Aorta (tissue), 5 donors: ENCODE measurements around the gene PTBP3. TPM values are rescaled to one million over a fixed set of nuclear protein-coding genes. Genes with fewer than 3 reads are reported as not detected.

ENCODE experiments used
- ATAC-seq: fragments of 200-7000 bp; cut with Tn5 transposase; one replicate; pipeline ENCODE4 v1.9.1; 2022; ENCODE audit warnings: moderate library complexity; ENCODE audit not compliant: low FRiP score
- DNase-seq, 2 donors: peaks; one replicate each; pipeline ENCODE4 v3.0.0-alpha.2; 2020
- H3K27ac ChIP-seq, 2 donors: one replicate each; pipeline ENCODE4 v1.5.1; 2013; ENCODE audit warnings: low read length in 2 of 2, mild to moderate bottlenecking in 2 of 2, moderate library complexity in 2 of 2, control low read depth in 1 of 2, inconsistent platforms in 1 of 2, low read depth in 1 of 2
- H3K27me3 ChIP-seq, 2 donors: one replicate each; pipeline ENCODE4 v1.6.1; 2013; ENCODE audit warnings: control low read depth in 1 of 2, low read length in 1 of 2, mild to moderate bottlenecking in 1 of 2, moderate library complexity in 1 of 2; ENCODE audit not compliant: insufficient read depth in 2 of 2, control insufficient read depth in 1 of 2
- H3K36me3 ChIP-seq, 2 donors: one replicate each; pipeline ENCODE4 v1.6.1; 2013; ENCODE audit warnings: control low read depth in 1 of 2, low read length in 1 of 2, mild to moderate bottlenecking in 1 of 2; ENCODE audit not compliant: insufficient read depth in 2 of 2, control insufficient read depth in 1 of 2
- H3K4me1 ChIP-seq, 2 donors: one replicate each; pipeline ENCODE4 v1.6.1; 2013; ENCODE audit warnings: low read length in 2 of 2, control low read depth in 1 of 2, mild to moderate bottlenecking in 1 of 2, moderate library complexity in 1 of 2; ENCODE audit not compliant: insufficient read depth in 2 of 2, control insufficient read depth in 1 of 2
- H3K4me3 ChIP-seq, 2 donors: one replicate each; pipeline ENCODE4 v1.5.1; 2013; ENCODE audit warnings: low read length in 2 of 2, control low read depth in 1 of 2, mild to moderate bottlenecking in 1 of 2
- H3K9me3 ChIP-seq: one replicate; pipeline ENCODE4 v1.6.1; 2013; ENCODE audit warnings: mild to moderate bottlenecking, low read length; ENCODE audit not compliant: control insufficient read depth
- WGBS, 2 donors: extraction: QIAGEN DNeasy Blood & Tissue Kit; methylation state at CpG; one replicate each; pipeline ENCODE4 v1.1.7; 2013; 5-methylcytosine and 5-hydroxymethylcytosine counted together
- intact Hi-C, 2 donors: fragments of 100-400 bp; cut with DNase I; formaldehyde crosslinking; loops; one replicate each; pipeline versions ENCODE4 v1.14.2 to v1.15.0; 2022
- polyA plus RNA-seq, 2 donors: library from polyadenylated mRNA; stranded (reverse); fragments of 200-250 nt; gene quantifications; one replicate each; pipeline ENCODE4 v1.2.3, GENCODE V29; 2013
- total RNA-seq, 2 donors: library from RNA; stranded (reverse); fragmentation: NEBNext Ultra II Directional; extraction: Animal tissue kit (Norgen Biotek cat#: 25700); gene quantifications; one replicate each; pipeline ENCODE4 v1.2.1, GENCODE V29; 2021
- donor health status: healthy with polysubstance abuse.
- donor health status: Bipolar disorder and iron deficiency.
- donor health status: DM: no; HTN: no; CAD: no.
- donor health status: DM: no; HTN: no; CAD: no.
- donor health status: DM: yes; HTN: yes; CAD: no.

Gene PTBP3
- total and polyA plus RNA-seq, 4 donors = 5.2 to 74.1 (median 26.3) TPM

- 80 to 85% methylated on average over 10 of the region's 10 CpGs for WGBS, 2 donors
- no peaks in the 10 kb centered on the region for H3K9me3 ChIP-seq
- no peaks in the 10 kb centered on the region for H3K27me3 ChIP-seq
- no peaks in the 10 kb centered on the region for H3K36me3 ChIP-seq
- H3K4me1 ChIP-seq = peaks cover 3% of the 10 kb centered on the region in 2 donors
- H3K4me3 ChIP-seq = no peak overlapping the region
- intact Hi-C loops = no loop called here
- ATAC-seq = no peak
- no peak overlapping the region for H3K27ac ChIP-seq
- DNase-seq = no peak
Observed at GRCh38 chr9:112325127-112325526, 8.3 kb downstream of the PTBP3 start.

GRCh38 chr9:112323378-112323854 is 10.0 kb downstream of the PTBP3 start:
- 86 to 87% methylated on average over 3 of the region's 3 CpGs for WGBS, 2 donors
- Histone ChIP-seq H3K27me3 (peaks cover 0 to 2% of the 10 kb centered on the region in 2 donors), H3K4me3 (no peak overlapping the region), H3K36me3 (no peaks in the 10 kb centered on the region), H3K4me1 (peaks cover 3% of the 10 kb centered on the region in 2 donors), H3K27ac (no peak overlapping the region), H3K9me3 (no peaks in the 10 kb centered on the region)
- intact Hi-C loops = no loop called here
- DNase-seq (no peak), ATAC-seq (no peak)

- Histone ChIP-seq H3K36me3 (no peaks in the 10 kb centered on the region), H3K4me3 (no peak overlapping the region), H3K4me1 (peaks cover 3% of the 10 kb centered on the region in 2 donors), H3K9me3 (no peaks in the 10 kb centered on the region), H3K27me3 (peaks cover 0 to 2% of the 10 kb centered on the region in 2 donors), H3K27ac (no peak overlapping the region)
- WGBS, 2 donors = 89 to 92% methylated on average over 5 of the region's 5 CpGs
- intact Hi-C loops = no loop called here
- ATAC-seq = no peak
- DNase-seq = no peak
Observed at GRCh38 chr9:112322701-112323377, 10.6 kb downstream of the PTBP3 start.

GRCh38 chr9:112316258-112316943 is 17.0 kb downstream of the PTBP3 start:
- Histone ChIP-seq H3K4me1 (peaks cover 0 to 1% of the 10 kb centered on the region in 2 donors), H3K36me3 (no peaks in the 10 kb centered on the region), H3K27ac (no peak overlapping the region), H3K9me3 (no peaks in the 10 kb centered on the region), H3K27me3 (peaks cover 0 to 2% of the 10 kb centered on the region in 2 donors), H3K4me3 (no peak overlapping the region)
- DNase-seq = no peak
- WGBS, 2 donors = 86% methylated on average over 11 of the region's 11 CpGs
- intact Hi-C loops = no loop called here
- no peak for ATAC-seq

GRCh38 chr9:112315331-112316257 is 17.8 kb downstream of the PTBP3 start:
- ATAC-seq = no peak
- no peak for DNase-seq
- peaks cover 0 to 2% of the 10 kb centered on the region in 2 donors for H3K4me1 ChIP-seq
- H3K9me3 ChIP-seq = no peaks in the 10 kb centered on the region
- H3K36me3 ChIP-seq = no peaks in the 10 kb centered on the region
- intact Hi-C loops = no loop called here
- no peak overlapping the region for H3K27ac ChIP-seq
- WGBS, 2 donors = 76 to 81% methylated on average over 3 of the region's 3 CpGs
- peaks cover 0 to 2% of the 10 kb centered on the region in 2 donors for H3K27me3 ChIP-seq
- no peak overlapping the region for H3K4me3 ChIP-seq

GRCh38 chr9:112312139-112312538 is 21.3 kb downstream of the PTBP3 start:
- WGBS, 2 donors = 79 to 87% methylated on average over 7 of the region's 7 CpGs
- Histone ChIP-seq H3K9me3 (no peaks in the 10 kb centered on the region), H3K27me3 (no peaks in the 10 kb centered on the region), H3K4me1 (peaks cover 0 to 2% of the 10 kb centered on the region in 2 donors), H3K36me3 (no peaks in the 10 kb centered on the region), H3K4me3 (no peak overlapping the region), H3K27ac (no peak overlapping the region)
- ATAC-seq (no peak), DNase-seq (no peak)
- intact Hi-C loops = no loop called here

GRCh38 chr9:112311497-112311896 is 21.9 kb downstream of the PTBP3 start:
- H3K4me1 ChIP-seq = peaks cover 0 to 2% of the 10 kb centered on the region in 2 donors
- WGBS, 2 donors = 87 to 89% methylated on average over 3 of the region's 3 CpGs
- intact Hi-C loops = no loop called here
- DNase-seq (no peak), ATAC-seq (no peak)
- no peaks in the 10 kb centered on the region for H3K9me3 ChIP-seq
- H3K27ac ChIP-seq = no peak overlapping the region
- H3K36me3 ChIP-seq = no peaks in the 10 kb centered on the region
- no peak overlapping the region for H3K4me3 ChIP-seq
- no peaks in the 10 kb centered on the region for H3K27me3 ChIP-seq

GRCh38 chr9:112310826-112311225 is 22.6 kb downstream of the PTBP3 start:
- Histone ChIP-seq H3K4me3 (no peak overlapping the region), H3K4me1 (peaks cover 0 to 2% of the 10 kb centered on the region in 2 donors), H3K36me3 (no peaks in the 10 kb centered on the region), H3K27ac (no peak overlapping the region), H3K27me3 (no peaks in the 10 kb centered on the region), H3K9me3 (no peaks in the 10 kb centered on the region)
- no peak for ATAC-seq
- DNase-seq = no peak
- 85 to 89% methylated on average over 4 of the region's 4 CpGs for WGBS, 2 donors
- intact Hi-C loops = no loop called here
